ENCODE measurements around the gene CACNA1I. TPM values are rescaled to one million over a fixed set of nuclear protein-coding genes. Genes with fewer than 3 reads are reported as not detected.

The CACNA1I gene
- total and polyA plus RNA-seq, 4 donors, result 1.2 to 8.5 (median 5.6) TPM

DNA sequence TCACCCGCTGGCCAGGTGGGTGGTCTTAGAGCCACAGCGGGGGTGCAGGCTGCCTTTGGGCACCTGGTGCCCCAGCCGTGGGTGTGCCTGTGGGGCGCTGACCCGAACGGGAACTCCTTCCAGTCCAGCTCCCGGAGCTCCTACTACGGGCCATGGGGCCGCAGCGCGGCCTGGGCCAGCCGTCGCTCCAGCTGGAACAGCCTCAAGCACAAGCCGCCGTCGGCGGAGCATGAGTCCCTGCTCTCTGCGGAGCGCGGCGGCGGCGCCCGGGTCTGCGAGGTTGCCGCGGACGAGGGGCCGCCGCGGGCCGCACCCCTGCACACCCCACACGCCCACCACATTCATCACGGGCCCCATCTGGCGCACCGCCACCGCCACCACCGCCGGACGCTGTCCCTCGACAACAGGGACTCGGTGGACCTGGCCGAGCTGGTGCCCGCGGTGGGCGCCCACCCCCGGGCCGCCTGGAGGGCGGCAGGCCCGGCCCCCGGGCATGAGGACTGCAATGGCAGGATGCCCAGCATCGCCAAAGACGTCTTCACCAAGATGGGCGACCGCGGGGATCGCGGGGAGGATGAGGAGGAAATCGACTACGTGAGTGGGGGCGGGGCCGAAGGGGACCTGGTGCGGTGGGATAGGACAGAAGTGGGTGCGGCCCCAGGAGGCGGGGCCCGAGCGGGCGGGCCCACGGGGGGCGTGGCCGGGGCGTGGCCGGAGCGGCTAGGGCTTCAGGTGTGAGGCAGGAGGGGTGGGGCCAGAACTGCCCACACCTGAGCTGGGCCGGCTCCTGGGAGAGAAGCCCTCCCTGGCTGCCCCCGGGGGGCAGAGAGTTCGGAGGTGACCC, 91.5 kb downstream of the CACNA1I start:
- Histone ChIP-seq H3K4me3 (ENCODE audit: low read depth, low read length) (no peak overlapping the region), H3K9me3 (ENCODE audit: control insufficient read depth, insufficient read depth, low read length) (no peaks in the 10 kb centered on the region), H3K36me3 (ENCODE audit: control insufficient read depth, insufficient read depth, low read length) (peaks cover 57% of the 10 kb centered on the region), H3K27me3 (ENCODE audit: control insufficient read depth, insufficient read depth, low read length) (peaks cover 37% of the 10 kb centered on the region), H3K27ac (ENCODE audit: low read depth, low read length) (no peak overlapping the region), H3K4me1 (ENCODE audit: control insufficient read depth, insufficient read depth, low read length) (peaks cover 23% of the 10 kb centered on the region)
- whole genome bisulfite sequencing (ENCODE audit: insufficient coverage), result 4% methylated on average over 77 of the region's 77 CpGs
- DNase-seq (ENCODE audit: low read depth in 4 of 6, low spot score in 6 of 6), result peak in 1 of 6 donors; percentile 4

DNA sequence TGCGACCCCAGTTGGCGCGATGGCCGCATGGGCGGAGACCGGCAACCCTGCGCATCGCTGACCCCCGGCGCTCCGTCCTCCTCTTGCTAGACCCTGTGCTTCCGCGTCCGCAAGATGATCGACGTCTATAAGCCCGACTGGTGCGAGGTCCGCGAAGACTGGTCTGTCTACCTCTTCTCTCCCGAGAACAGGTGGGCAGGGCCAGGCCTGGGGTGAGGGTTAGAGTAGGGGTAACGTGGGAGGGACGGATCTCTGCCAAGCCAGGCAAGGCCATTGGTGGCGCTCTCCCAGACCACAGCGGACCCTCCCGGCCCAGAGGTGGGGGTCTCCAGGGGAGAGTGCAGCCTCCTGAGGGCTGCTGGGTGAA, 92.1 kb downstream of the CACNA1I start:
- peaks cover 37% of the 10 kb centered on the region for H3K27me3 ChIP-seq (ENCODE audit: control insufficient read depth, insufficient read depth, low read length)
- no peak for DNase-seq (ENCODE audit: low read depth in 4 of 6, low spot score in 6 of 6)
- no peak overlapping the region for H3K27ac ChIP-seq (ENCODE audit: low read depth, low read length)
- H3K36me3 ChIP-seq (ENCODE audit: control insufficient read depth, insufficient read depth, low read length), result peaks cover 59% of the 10 kb centered on the region
- H3K4me3 ChIP-seq (ENCODE audit: low read depth, low read length), result no peak overlapping the region
- H3K9me3 ChIP-seq (ENCODE audit: control insufficient read depth, insufficient read depth, low read length), result no peaks in the 10 kb centered on the region
- H3K4me1 ChIP-seq (ENCODE audit: control insufficient read depth, insufficient read depth, low read length), result peaks cover 20% of the 10 kb centered on the region
- 27% methylated on average over 21 of the region's 26 CpGs for WGBS (ENCODE audit: insufficient coverage)

DNA sequence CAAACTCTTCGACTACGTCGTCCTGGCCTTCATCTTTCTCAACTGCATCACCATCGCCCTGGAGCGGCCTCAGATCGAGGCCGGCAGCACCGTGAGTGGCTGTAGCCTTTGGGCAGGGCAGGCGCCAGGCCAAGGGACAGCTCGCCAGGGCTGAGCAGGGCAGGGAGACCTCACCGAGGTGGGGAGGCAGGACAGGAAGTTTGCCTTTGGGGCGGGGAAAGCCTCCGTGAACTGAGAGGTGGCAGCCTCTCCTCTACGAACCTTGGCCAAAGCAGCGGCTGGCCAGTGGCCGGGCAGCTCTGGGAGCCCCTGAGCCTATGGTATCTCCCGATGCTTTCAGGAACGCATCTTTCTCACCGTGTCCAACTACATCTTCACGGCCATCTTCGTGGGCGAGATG, 93.2 kb downstream of the CACNA1I start:
- Histone ChIP-seq H3K27me3 (ENCODE audit: control insufficient read depth, insufficient read depth, low read length) (peaks cover 37% of the 10 kb centered on the region), H3K4me1 (ENCODE audit: control insufficient read depth, insufficient read depth, low read length) (peaks cover 20% of the 10 kb centered on the region), H3K4me3 (ENCODE audit: low read depth, low read length) (no peak overlapping the region), H3K9me3 (ENCODE audit: control insufficient read depth, insufficient read depth, low read length) (no peaks in the 10 kb centered on the region), H3K27ac (ENCODE audit: low read depth, low read length) (no peak overlapping the region), H3K36me3 (ENCODE audit: control insufficient read depth, insufficient read depth, low read length) (peaks cover 63% of the 10 kb centered on the region)
- no peak for DNase-seq (ENCODE audit: low read depth in 4 of 6, low spot score in 6 of 6)
- WGBS (ENCODE audit: insufficient coverage), result 64% methylated on average over 20 of the region's 22 CpGs

DNA sequence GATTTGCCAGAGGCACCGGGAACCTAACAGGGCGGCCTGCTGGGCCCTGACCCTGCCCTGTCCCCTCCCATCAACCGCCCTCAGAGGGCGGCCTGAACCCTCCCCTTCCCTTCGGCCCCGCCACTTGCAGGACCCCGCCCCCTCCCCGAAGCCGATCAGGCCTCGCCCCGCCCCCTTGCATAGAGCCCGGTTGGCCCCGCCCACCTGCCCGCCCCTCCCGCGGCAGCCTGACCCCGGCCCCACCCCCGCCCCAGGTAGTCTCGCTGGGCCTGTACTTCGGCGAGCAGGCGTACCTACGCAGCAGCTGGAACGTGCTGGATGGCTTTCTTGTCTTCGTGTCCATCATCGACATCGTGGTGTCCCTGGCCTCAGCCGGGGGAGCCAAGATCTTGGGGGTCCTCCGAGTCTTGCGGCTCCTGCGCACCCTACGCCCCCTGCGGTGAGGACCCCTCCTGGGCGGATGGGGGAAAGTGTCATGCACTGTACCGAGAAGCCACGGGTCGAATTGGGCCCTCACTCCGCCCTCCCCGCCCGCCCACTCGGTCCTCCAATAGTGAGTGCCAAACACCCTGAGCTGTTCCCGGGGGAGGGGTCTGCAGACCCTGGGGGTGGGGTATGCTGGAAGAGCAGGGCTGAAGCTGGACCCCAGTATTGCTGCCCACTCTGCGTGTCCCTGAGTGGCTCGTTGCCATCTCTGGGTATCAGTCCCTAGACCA, 94.1 kb downstream of the CACNA1I start:
- Histone ChIP-seq H3K36me3 (ENCODE audit: control insufficient read depth, insufficient read depth, low read length) (peaks cover 58% of the 10 kb centered on the region), H3K4me1 (ENCODE audit: control insufficient read depth, insufficient read depth, low read length) (peaks cover 20% of the 10 kb centered on the region), H3K27me3 (ENCODE audit: control insufficient read depth, insufficient read depth, low read length) (peaks cover 37% of the 10 kb centered on the region), H3K4me3 (ENCODE audit: low read depth, low read length) (no peak overlapping the region), H3K27ac (ENCODE audit: low read depth, low read length) (no peak overlapping the region), H3K9me3 (ENCODE audit: control insufficient read depth, insufficient read depth, low read length) (no peaks in the 10 kb centered on the region)
- WGBS (ENCODE audit: insufficient coverage), result 12% methylated on average over 31 of the region's 44 CpGs
- no peak for DNase-seq (ENCODE audit: low read depth in 4 of 6, low spot score in 6 of 6)

DNA sequence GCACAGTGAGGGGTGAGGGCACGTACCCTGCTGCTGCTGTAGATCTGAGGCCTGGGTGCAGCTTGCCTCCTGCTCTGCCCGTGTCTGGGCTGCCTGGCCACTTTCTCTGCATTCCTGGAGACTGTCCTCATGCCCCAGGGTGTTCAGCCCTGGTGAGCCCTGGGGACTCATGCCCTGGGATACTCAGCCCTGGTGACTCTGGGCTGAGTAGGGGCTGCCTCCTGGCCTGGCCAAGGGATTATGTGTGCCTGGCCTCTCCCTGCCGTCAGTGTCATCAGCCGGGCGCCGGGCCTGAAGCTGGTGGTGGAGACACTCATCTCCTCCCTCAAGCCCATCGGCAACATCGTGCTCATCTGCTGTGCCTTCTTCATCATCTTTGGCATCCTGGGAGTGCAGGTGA, 94.7 kb downstream of the CACNA1I start:
- Histone ChIP-seq H3K4me3 (ENCODE audit: low read depth, low read length) (no peak overlapping the region), H3K4me1 (ENCODE audit: control insufficient read depth, insufficient read depth, low read length) (peaks cover 20% of the 10 kb centered on the region), H3K27me3 (ENCODE audit: control insufficient read depth, insufficient read depth, low read length) (peaks cover 35% of the 10 kb centered on the region), H3K9me3 (ENCODE audit: control insufficient read depth, insufficient read depth, low read length) (no peaks in the 10 kb centered on the region), H3K27ac (ENCODE audit: low read depth, low read length) (no peak overlapping the region), H3K36me3 (ENCODE audit: control insufficient read depth, insufficient read depth, low read length) (peaks cover 61% of the 10 kb centered on the region)
- 62% methylated on average over 6 of the region's 8 CpGs for WGBS (ENCODE audit: insufficient coverage)
- no peak for DNase-seq (ENCODE audit: low read depth in 4 of 6, low spot score in 6 of 6)

DNA sequence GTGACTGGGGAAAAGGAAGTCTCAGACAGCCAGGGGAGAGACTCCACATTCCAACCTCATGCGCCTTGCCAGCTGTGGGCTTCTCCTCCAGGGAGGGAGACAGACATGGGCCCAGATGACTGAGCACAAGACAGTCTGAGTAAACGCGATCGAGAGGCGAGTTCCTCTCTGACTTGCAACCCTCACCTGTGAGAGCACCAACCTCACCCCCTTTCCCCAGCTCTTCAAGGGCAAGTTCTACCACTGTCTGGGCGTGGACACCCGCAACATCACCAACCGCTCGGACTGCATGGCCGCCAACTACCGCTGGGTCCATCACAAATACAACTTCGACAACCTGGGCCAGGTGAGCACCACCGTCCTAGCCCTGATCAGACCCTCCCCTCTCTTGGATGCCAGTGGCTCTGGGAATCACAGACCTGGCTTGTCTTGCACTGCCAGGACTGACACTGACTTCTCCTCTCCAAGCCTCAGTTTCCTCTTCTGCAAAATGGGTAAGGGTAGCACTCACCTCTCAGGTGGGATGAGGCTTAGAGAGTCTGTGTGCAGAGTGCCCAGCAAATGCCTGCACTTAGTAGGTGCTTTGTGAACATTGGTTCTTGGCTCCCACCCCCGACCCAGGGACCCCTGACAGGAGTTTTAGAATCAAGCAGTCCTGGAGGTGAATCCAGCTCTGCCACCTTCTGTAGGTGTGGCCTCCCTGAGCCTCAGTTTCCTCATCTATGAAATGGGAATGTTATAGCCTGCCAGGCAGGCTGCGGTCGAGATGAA, 95.3 kb downstream of the CACNA1I start:
- Histone ChIP-seq H3K4me3 (ENCODE audit: low read depth, low read length) (no peak overlapping the region), H3K27ac (ENCODE audit: low read depth, low read length) (no peak overlapping the region), H3K27me3 (ENCODE audit: control insufficient read depth, insufficient read depth, low read length) (peaks cover 29% of the 10 kb centered on the region), H3K4me1 (ENCODE audit: control insufficient read depth, insufficient read depth, low read length) (peaks cover 20% of the 10 kb centered on the region), H3K9me3 (ENCODE audit: control insufficient read depth, insufficient read depth, low read length) (peaks cover 1% of the 10 kb centered on the region), H3K36me3 (ENCODE audit: control insufficient read depth, insufficient read depth, low read length) (peaks cover 63% of the 10 kb centered on the region)
- 93% methylated on average over 16 of the region's 16 CpGs for WGBS (ENCODE audit: insufficient coverage)
- DNase-seq (ENCODE audit: low read depth in 4 of 6, low spot score in 6 of 6), result no peak

DNA sequence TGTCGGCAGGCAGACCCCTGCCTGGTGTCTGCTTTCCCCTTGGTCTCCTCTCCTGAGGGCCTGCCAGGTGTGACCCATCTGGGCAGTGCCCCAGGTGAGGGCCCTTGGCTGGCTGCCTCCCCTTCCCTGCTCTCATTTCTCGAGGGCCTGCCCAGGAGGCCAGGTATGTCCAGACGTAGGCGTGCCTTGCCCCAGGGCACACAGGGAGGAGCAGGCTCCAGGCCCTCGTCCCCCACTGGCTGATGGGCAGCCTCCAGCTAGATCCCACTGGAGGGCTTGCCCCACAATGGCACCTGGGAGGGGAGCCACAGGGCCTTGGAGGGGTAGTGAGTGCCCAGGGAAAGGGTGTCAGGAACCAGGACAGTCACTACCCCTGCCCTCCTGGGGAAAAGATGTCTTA, 95.9 kb downstream of the CACNA1I start:
- 88% methylated on average over 5 of the region's 5 CpGs for WGBS (ENCODE audit: insufficient coverage)
- H3K9me3 ChIP-seq (ENCODE audit: control insufficient read depth, insufficient read depth, low read length), result peaks cover 1% of the 10 kb centered on the region
- no peak for DNase-seq (ENCODE audit: low read depth in 4 of 6, low spot score in 6 of 6)
- no peak overlapping the region for H3K27ac ChIP-seq (ENCODE audit: low read depth, low read length)
- H3K4me1 ChIP-seq (ENCODE audit: control insufficient read depth, insufficient read depth, low read length), result peaks cover 20% of the 10 kb centered on the region
- H3K36me3 ChIP-seq (ENCODE audit: control insufficient read depth, insufficient read depth, low read length), result peaks cover 61% of the 10 kb centered on the region
- no peak overlapping the region for H3K4me3 ChIP-seq (ENCODE audit: low read depth, low read length)
- peaks cover 23% of the 10 kb centered on the region for H3K27me3 ChIP-seq (ENCODE audit: control insufficient read depth, insufficient read depth, low read length)

DNA sequence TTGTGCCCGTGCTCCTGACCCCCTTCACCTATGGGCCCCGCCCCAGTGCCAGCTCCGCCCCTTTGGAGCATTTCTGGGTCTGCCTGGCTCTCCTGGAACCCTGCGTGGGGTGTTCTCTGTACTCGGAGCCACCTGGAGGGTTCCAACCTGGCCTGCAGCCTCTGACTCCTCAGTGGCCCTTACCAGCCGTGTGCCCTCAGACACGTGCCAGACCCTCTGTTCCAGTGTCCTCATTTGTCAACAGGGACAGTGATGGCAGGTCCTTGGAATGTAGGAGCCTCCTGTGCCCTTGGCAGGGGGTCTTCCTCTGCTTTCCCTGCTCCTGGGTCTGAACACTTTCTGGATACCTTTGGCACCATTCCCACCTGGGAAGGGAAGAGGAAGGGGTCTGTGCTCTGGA, 96.4 kb downstream of the CACNA1I start:
- Histone ChIP-seq H3K36me3 (ENCODE audit: control insufficient read depth, insufficient read depth, low read length) (peaks cover 58% of the 10 kb centered on the region), H3K4me3 (ENCODE audit: low read depth, low read length) (no peak overlapping the region), H3K27ac (ENCODE audit: low read depth, low read length) (no peak overlapping the region), H3K4me1 (ENCODE audit: control insufficient read depth, insufficient read depth, low read length) (peaks cover 16% of the 10 kb centered on the region), H3K27me3 (ENCODE audit: control insufficient read depth, insufficient read depth, low read length) (peaks cover 19% of the 10 kb centered on the region), H3K9me3 (ENCODE audit: control insufficient read depth, insufficient read depth, low read length) (peaks cover 1% of the 10 kb centered on the region)
- no peak for DNase-seq (ENCODE audit: low read depth in 4 of 6, low spot score in 6 of 6)
- WGBS (ENCODE audit: insufficient coverage), result 69% methylated on average over 7 of the region's 7 CpGs

DNA sequence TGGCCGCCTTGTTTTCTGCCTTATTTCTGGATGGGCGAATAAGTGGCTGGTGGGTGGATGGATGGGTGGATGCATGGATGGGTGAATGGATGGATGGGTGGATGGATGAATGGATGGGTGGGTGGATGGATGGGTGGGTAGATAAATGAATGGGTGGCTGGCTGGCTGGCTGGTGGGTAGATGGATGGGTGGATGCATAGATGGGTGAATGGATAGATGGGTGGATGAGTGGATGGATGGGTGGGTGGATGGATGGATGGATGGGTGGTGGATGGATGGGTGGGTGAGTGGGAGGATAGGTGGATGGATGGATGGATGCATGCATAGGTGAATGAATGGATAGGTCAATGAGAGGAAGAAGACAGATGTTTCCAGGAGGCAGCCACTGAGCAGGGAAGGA, 98.9 kb downstream of the CACNA1I start:
- DNase-seq (ENCODE audit: low read depth in 4 of 6, low spot score in 6 of 6), result no peak
- Histone ChIP-seq H3K4me3 (ENCODE audit: low read depth, low read length) (no peak overlapping the region), H3K36me3 (ENCODE audit: control insufficient read depth, insufficient read depth, low read length) (peaks cover 57% of the 10 kb centered on the region), H3K27me3 (ENCODE audit: control insufficient read depth, insufficient read depth, low read length) (no peaks in the 10 kb centered on the region), H3K4me1 (ENCODE audit: control insufficient read depth, insufficient read depth, low read length) (no peaks in the 10 kb centered on the region), H3K27ac (ENCODE audit: low read depth, low read length) (no peak overlapping the region), H3K9me3 (ENCODE audit: control insufficient read depth, insufficient read depth, low read length) (peaks cover 1% of the 10 kb centered on the region)
- WGBS (ENCODE audit: insufficient coverage), result 100% methylated on average over 1 of the region's 2 CpGs
